Mesendoderm (in vitro differentiated cells): ENCODE measurements around the gene UACA.
"Not testable (repeated sequence)": the region's sequence is repeated elsewhere in the genome, so short reads cannot be mapped to it uniquely, and the experiment has no call there.

Experiments
- DNase-seq: peaks from one replicate; pipeline ENCODE4 v3.0.0; 2013
- H2AK5ac ChIP-seq: 2 replicates; pipeline ENCODE4 v1.6.1; 2013; ENCODE audit warnings: low read length, inconsistent platforms
- H2BK120ac ChIP-seq: 2 replicates; pipeline ENCODE4 v1.6.1; 2013; ENCODE audit warnings: low read depth, mild to moderate bottlenecking, low read length, moderate library complexity, mixed read lengths
- H2BK15ac ChIP-seq: replicated peaks from 2 replicates; pipeline ENCODE4 v1.6.1; 2013; ENCODE audit warnings: low read depth, mild to moderate bottlenecking, moderate library complexity
- H2BK5ac ChIP-seq: 2 replicates; pipeline ENCODE4 v1.6.1; 2013; ENCODE audit warnings: low read length, inconsistent platforms
- H3K18ac ChIP-seq: 2 replicates; pipeline ENCODE4 v1.6.1; 2013; ENCODE audit warnings: mild to moderate bottlenecking, low read length, mixed read lengths
- H3K23ac ChIP-seq: one replicate; pipeline ENCODE4 v1.6.1; 2013; ENCODE audit warnings: low read length
- H3K27ac ChIP-seq: 2 replicates; pipeline ENCODE4 v1.5.1; 2013; ENCODE audit warnings: low read depth, mild to moderate bottlenecking, inconsistent platforms, low read length, moderate library complexity
- H3K27me3 ChIP-seq: 2 replicates; pipeline ENCODE4 v1.6.1; 2013; ENCODE audit warnings: low read length, control low read depth, mild to moderate bottlenecking, inconsistent platforms; ENCODE audit not compliant: insufficient read depth, poor library complexity
- H3K36me3 ChIP-seq: 2 replicates; pipeline ENCODE4 v1.6.1; 2013; ENCODE audit warnings: low read length, inconsistent platforms; ENCODE audit not compliant: control insufficient read depth, insufficient read depth
- H3K4ac ChIP-seq: one replicate; pipeline ENCODE4 v1.6.1; 2013; ENCODE audit warnings: low read depth, mild to moderate bottlenecking, low read length, moderate library complexity
- H3K4me1 ChIP-seq: 2 replicates; pipeline ENCODE4 v1.6.1; 2013; ENCODE audit warnings: low read depth, low read length, inconsistent platforms; ENCODE audit not compliant: control insufficient read depth
- H3K4me2 ChIP-seq: 2 replicates; pipeline ENCODE4 v1.6.1; 2013; ENCODE audit warnings: low read length
- H3K4me3 ChIP-seq: 2 replicates; pipeline ENCODE4 v1.5.1; 2013; ENCODE audit warnings: mild to moderate bottlenecking, low read length
- H3K56ac ChIP-seq: one replicate; pipeline ENCODE4 v1.6.1; 2013; ENCODE audit warnings: low read length
- H3K79me1 ChIP-seq: 2 replicates; pipeline ENCODE4 v1.6.1; 2013; ENCODE audit warnings: low read length, inconsistent platforms
- H3K79me2 ChIP-seq: 2 replicates; pipeline ENCODE4 v1.6.1; 2013; ENCODE audit warnings: mild to moderate bottlenecking, low read length; ENCODE audit not compliant: control insufficient read depth, insufficient read depth
- H3K9ac ChIP-seq: 2 replicates; pipeline ENCODE4 v1.6.1; 2013; ENCODE audit warnings: low read length, inconsistent platforms
- H4K5ac ChIP-seq: one replicate; pipeline ENCODE4 v1.6.1; 2013; ENCODE audit warnings: low read length
- H4K8ac ChIP-seq: one replicate; pipeline ENCODE4 v1.6.1; 2013; ENCODE audit warnings: low read depth, mild to moderate bottlenecking, control low read depth, low read length, moderate library complexity
- WGBS: extraction: QIAGEN DNeasy Blood & Tissue Kit; methylation state at CpG from one replicate; pipeline ENCODE4 v1.1.7; 2013; ENCODE audit warnings: low lambda C conversion rate, missing lambda C conversion rate; ENCODE audit not compliant: insufficient coverage; ENCODE audit errors: extremely low coverage; 5-methylcytosine and 5-hydroxymethylcytosine counted together

The UACA gene

DNA sequence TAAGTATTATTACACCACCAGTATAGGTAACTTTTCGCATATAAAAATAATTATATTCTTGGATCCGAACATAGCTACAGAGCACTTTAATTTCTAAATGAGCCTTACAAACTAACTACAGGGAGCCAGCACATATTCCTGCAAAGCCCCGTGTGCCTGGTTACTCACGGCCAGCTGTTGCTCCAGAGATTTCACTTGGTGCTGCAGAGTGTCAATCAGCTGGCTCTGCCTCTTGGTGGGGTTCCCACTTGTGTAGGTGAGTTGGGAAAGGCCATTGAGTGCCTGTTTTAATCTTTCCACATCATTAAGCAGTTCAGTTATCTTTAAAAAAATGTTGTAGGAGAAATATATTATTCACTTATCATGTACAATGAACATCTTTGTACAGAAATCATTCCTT, 98.9 kb downstream of the UACA start:
- no peaks in the 10 kb centered on the region for H3K36me3 ChIP-seq
- no CpG with 5 or more reads among the region's 4 CpGs for WGBS
- no peak overlapping the region for H3K27ac ChIP-seq
- no peak overlapping the region for H3K56ac ChIP-seq
- no peak for DNase-seq
- no peaks in the 10 kb centered on the region for H3K79me2 ChIP-seq
- no peak overlapping the region for H3K4ac ChIP-seq
- H2BK120ac ChIP-seq: no peak overlapping the region
- no peak overlapping the region for H3K23ac ChIP-seq
- no peak overlapping the region for H4K5ac ChIP-seq
- no peak overlapping the region for H2AK5ac ChIP-seq
- H3K4me1 ChIP-seq: no peaks in the 10 kb centered on the region
- no peak overlapping the region for H2BK5ac ChIP-seq
- no peak overlapping the region for H3K18ac ChIP-seq
- H3K4me2 ChIP-seq: no peak overlapping the region
- no peaks in the 10 kb centered on the region for H3K79me1 ChIP-seq
- H3K27me3 ChIP-seq: no peaks in the 10 kb centered on the region
- no peak overlapping the region for H3K4me3 ChIP-seq
- no peak overlapping the region for H3K9ac ChIP-seq
- H2BK15ac ChIP-seq: no peak overlapping the region
- no peak overlapping the region for H4K8ac ChIP-seq

- WGBS: no CpG with 5 or more reads among the region's 3 CpGs
- not testable (repeated sequence) for H3K18ac ChIP-seq, H3K4me2 ChIP-seq, H2BK5ac ChIP-seq, H3K23ac ChIP-seq, H4K5ac ChIP-seq, H3K4me3 ChIP-seq, H3K79me2 ChIP-seq, H2BK15ac ChIP-seq, H4K8ac ChIP-seq, H3K4me1 ChIP-seq, H3K79me1 ChIP-seq, H3K9ac ChIP-seq, DNase-seq, H3K27me3 ChIP-seq, H2AK5ac ChIP-seq, H3K4ac ChIP-seq, H3K27ac ChIP-seq, H2BK120ac ChIP-seq, H3K36me3 ChIP-seq, H3K56ac ChIP-seq
Observed at GRCh38 chr15:70663069-70663468, 100.3 kb downstream of the UACA start.

- H3K23ac ChIP-seq: no peak overlapping the region
- no peak overlapping the region for H3K18ac ChIP-seq
- no peak overlapping the region for H2BK15ac ChIP-seq
- no peaks in the 10 kb centered on the region for H3K79me1 ChIP-seq
- no peak overlapping the region for H3K27ac ChIP-seq
- no peak overlapping the region for H4K5ac ChIP-seq
- no peaks in the 10 kb centered on the region for H3K27me3 ChIP-seq
- H3K56ac ChIP-seq: no peak overlapping the region
- no peak overlapping the region for H2AK5ac ChIP-seq
- H2BK120ac ChIP-seq: no peak overlapping the region
- no peaks in the 10 kb centered on the region for H3K36me3 ChIP-seq
- no peak overlapping the region for H3K4me2 ChIP-seq
- no peak for DNase-seq
- H3K9ac ChIP-seq: no peak overlapping the region
- H4K8ac ChIP-seq: no peak overlapping the region
- H3K79me2 ChIP-seq: no peaks in the 10 kb centered on the region
- WGBS: no CpG with 5 or more reads among the region's 3 CpGs
- no peak overlapping the region for H2BK5ac ChIP-seq
- H3K4me3 ChIP-seq: no peak overlapping the region
- no peak overlapping the region for H3K4ac ChIP-seq
- no peaks in the 10 kb centered on the region for H3K4me1 ChIP-seq
Observed at GRCh38 chr15:70659662-70660061, 103.7 kb downstream of the UACA start.

GRCh38 chr15:70658641-70659040, 104.7 kb downstream of the UACA start:
- Histone ChIP-seq H3K79me2 (no peaks in the 10 kb centered on the region), H2BK120ac (no peak overlapping the region), H3K56ac (no peak overlapping the region), H3K36me3 (no peaks in the 10 kb centered on the region), H3K18ac (no peak overlapping the region), H3K4me2 (no peak overlapping the region), H4K5ac (no peak overlapping the region), H2BK15ac (no peak overlapping the region), H3K4me3 (no peak overlapping the region), H3K9ac (no peak overlapping the region), H3K79me1 (no peaks in the 10 kb centered on the region), H2BK5ac (no peak overlapping the region), H3K4me1 (no peaks in the 10 kb centered on the region), H4K8ac (no peak overlapping the region), H3K23ac (no peak overlapping the region), H2AK5ac (no peak overlapping the region), H3K4ac (no peak overlapping the region), H3K27me3 (no peaks in the 10 kb centered on the region), H3K27ac (no peak overlapping the region)
- WGBS: no CpG with 5 or more reads among the region's 3 CpGs
- no peak for DNase-seq

DNA sequence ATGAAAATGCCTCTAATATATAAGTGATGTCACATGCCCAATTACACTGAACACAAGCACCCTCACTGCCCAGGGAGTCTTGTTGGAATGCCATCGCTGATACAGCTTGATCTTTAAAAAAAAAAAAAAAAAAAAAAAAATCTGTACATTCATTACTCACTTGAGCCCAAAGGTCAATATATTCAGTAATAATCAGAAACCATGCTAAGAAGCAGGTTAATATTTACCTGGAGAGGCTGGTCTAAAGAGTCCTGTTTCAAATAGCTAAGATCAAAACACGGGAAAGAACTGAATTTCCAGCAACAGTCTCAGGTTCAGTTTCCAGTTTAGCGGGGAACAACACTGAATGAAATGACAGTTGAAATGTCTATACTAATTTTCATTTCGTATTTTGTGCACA, 109.9 kb downstream of the UACA start:
- Histone ChIP-seq H2BK15ac (no peak overlapping the region), H2BK120ac (no peak overlapping the region), H2BK5ac (no peak overlapping the region), H2AK5ac (no peak overlapping the region), H3K4me1 (no peaks in the 10 kb centered on the region), H3K79me1 (no peaks in the 10 kb centered on the region), H3K4me2 (no peak overlapping the region), H3K23ac (no peak overlapping the region), H3K56ac (no peak overlapping the region), H4K5ac (no peak overlapping the region), H3K18ac (no peak overlapping the region), H3K36me3 (no peaks in the 10 kb centered on the region), H3K79me2 (no peaks in the 10 kb centered on the region), H4K8ac (no peak overlapping the region), H3K27ac (no peak overlapping the region), H3K27me3 (no peaks in the 10 kb centered on the region), H3K4ac (no peak overlapping the region), H3K9ac (no peak overlapping the region), H3K4me3 (no peak overlapping the region)
- DNase-seq: no peak
- WGBS: no CpG with 5 or more reads among the region's 4 CpGs

DNA sequence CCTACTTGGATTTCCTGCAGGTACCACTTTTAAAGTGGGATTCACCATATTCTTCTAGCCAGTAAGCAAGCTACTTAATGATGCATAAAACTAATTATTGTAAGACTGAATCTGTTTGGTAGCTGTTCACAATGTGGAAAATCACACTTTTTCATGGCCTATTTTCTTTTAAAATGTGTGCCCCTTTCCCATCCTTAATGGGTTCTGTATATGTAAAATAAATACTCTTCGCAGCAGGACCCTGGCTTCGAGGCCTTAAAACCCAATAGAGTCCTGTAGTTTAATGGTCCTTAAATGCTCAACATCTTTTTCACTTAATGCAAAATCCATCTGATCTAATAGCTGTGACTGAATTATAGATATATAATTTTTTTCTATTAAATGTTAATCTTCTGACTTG, 111.0 kb downstream of the UACA start:
- H3K23ac ChIP-seq: no peak overlapping the region
- H2BK120ac ChIP-seq: no peak overlapping the region
- no peak overlapping the region for H3K18ac ChIP-seq
- H3K27ac ChIP-seq: no peak overlapping the region
- H3K36me3 ChIP-seq: no peaks in the 10 kb centered on the region
- no peaks in the 10 kb centered on the region for H3K27me3 ChIP-seq
- H3K4me3 ChIP-seq: no peak overlapping the region
- H2AK5ac ChIP-seq: no peak overlapping the region
- H2BK5ac ChIP-seq: no peak overlapping the region
- no peak overlapping the region for H3K56ac ChIP-seq
- H4K5ac ChIP-seq: no peak overlapping the region
- H3K9ac ChIP-seq: no peak overlapping the region
- no peaks in the 10 kb centered on the region for H3K79me1 ChIP-seq
- no peak overlapping the region for H3K4me2 ChIP-seq
- DNase-seq: no peak
- no peaks in the 10 kb centered on the region for H3K79me2 ChIP-seq
- no peak overlapping the region for H3K4ac ChIP-seq
- no CpG with 5 or more reads among the region's 2 CpGs for WGBS
- no peaks in the 10 kb centered on the region for H3K4me1 ChIP-seq
- no peak overlapping the region for H2BK15ac ChIP-seq
- no peak overlapping the region for H4K8ac ChIP-seq
